Adrenal gland (tissue), 5 donors: Measurements from ENCODE around the gene NFIC.

ENCODE experiments used
- CTCF ChIP-seq, 6 experiments: fragments of 450-650 bp in 4 of 6; fragments of 200-600 bp in 2 of 6; sonication (generic) in 1 of 6; IDR thresholded peaks; 1 replicate in 5 of 6; 2 replicates in 1 of 6; pipeline versions ENCODE4 v1.5.1 to v1.8.0; 2016 to 2021; ENCODE audit warnings: antibody characterized with exemption in 6 of 6, mild to moderate bottlenecking in 2 of 6, moderate library complexity in 1 of 6
- POLR2A ChIP-seq, 2 donors: fragments of 450-650 bp; IDR thresholded peaks; one replicate each; pipeline ENCODE4 v1.6.1; 2017; ENCODE audit warnings: antibody characterized with exemption in 2 of 2, mild to moderate bottlenecking in 2 of 2, moderate library complexity in 1 of 2
- donor health status: DM: no; HTN: no; CAD: no.

DNA sequence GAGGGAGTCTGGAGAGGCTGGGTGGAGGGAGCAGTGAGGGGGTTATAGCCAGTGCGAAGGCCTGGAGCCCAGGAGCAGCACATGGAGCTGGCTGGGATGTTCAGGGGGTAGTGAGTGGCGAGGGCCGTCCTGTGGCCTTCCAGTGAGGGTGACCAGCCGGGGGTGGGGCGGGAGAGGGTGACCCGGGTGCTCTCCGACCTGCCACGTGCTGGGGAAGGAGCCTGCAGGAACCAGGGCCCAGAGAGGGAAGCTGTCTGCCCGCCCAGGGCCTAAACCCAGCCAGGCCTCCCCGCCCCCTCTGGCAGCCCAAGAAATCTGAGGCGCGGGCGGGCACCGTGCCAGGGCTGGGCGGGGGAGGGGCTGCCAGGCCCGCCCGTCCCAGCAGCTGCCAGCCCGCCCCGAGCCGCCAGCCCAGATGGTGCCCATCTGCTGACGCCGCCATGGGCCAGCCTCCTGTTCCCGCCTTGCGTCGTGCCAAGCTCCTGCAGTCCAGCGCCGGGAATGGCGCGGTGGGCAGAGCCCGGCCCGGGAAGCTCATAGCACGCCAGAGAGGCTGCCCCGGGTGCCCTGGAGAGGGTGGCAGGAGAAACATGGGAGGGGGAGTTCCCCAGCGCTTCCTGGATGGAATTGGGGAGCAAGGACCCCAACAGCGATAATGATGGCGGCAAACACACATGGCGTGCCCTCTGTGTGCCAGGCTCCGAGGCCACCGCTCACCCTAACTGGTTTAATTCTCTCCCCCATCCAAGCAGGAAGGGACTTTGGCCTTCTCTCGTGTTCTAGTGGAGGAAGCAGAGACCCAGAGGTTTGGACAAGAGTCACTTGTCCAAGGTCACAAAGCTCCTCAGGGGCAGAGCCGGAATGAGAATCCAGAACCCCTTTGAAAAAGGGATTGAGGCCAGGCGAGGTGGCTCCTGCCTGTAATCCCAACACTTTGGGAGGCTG, 21.5 kb downstream of the NFIC start:
- TF ChIP-seq CTCF (IDR thresholded peaks at IDR 0.05) (peak in 2 of 6 experiments; percentile 30 to 41), POLR2A (IDR thresholded peaks at IDR 0.05) (peak in 1 of 2 donors; percentile 51)
